NCI-H748 (cell line): ENCODE data around the gene CCNT2.
"Not testable (repeated sequence)": the region's sequence is repeated elsewhere in the genome, so short reads cannot be mapped to it uniquely, and the experiment has no call there.

Experiments used
- DNase-seq: peaks from one replicate; lab custom pipeline; 2025; ENCODE audit not compliant: unreplicated experiment; lab: John Stamatoyannopoulos, UW

The CCNT2 gene

DNA sequence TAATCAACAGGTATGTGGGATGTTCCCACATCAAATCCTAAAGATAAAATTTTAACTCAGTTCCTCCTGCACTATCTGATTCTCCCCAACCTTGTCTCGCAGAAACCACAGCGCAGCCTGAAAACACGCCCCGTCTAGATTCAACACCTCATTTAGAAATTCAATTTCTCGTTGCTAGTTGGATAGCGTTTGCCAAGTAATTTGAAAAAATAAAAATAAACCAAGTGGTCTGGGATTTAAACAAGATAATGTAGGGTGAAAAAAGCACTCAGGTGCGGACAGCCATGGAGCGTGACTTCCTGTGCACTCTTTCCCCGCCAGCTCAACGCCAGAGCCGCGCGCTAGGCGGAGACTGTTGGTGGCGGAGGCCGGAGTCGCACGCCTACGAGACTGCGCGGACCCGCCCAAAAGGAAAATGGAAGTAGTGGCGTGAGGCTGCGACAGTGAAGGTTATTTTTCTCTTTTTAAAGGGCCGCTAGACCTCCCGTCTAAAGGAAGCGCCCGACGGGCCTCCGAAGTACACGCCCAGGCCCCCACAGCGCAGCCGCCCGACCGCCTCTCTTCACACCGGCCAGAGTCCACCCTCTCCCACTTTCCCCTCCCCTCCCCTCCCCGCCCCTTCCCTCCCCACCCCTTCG lies 615 bp upstream of the CCNT2 start:
- DNase-seq = peak; percentile 97

DNA sequence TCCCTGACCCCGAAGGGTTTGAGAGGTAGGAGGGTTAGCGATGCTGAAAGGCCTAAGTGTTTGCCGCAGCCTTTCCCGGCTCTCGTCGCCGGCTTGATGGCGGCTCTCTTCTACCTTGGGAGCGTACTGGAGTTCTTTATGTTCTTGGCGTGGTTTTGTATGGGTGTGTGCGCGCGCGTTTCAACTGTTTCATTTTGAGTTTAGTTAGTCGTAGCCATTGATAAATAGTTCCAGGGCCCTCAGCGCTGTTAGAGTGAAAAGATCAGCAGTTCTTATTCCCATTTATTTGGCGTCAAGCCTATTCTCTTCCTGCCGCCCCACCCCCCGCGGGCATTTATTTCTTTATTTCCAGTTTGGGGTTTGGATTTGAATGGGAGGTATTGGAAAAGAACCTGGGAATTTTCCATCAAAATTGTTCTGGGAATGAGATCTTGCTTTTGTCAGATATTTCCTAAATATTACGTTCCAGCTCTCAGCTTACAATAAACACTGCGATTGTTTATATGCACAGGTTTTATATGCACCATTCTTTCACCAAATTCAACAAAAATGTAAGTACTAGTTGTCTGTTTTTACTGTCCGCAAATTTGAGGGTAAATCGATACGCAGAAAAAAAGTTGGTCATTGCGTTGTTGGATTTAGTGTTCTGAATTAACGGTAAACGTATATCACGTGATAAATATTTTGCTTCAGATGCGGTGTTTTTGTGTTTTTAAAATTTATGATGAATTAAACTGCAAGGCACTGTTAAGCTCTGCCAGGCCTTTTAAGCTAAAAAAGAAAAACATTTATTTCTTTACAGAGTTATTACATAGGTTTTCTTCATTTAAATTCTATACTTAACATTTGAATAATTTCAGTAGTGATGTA lies 954 bp downstream of the CCNT2 start:
- peak; percentile 50 for DNase-seq

DNA sequence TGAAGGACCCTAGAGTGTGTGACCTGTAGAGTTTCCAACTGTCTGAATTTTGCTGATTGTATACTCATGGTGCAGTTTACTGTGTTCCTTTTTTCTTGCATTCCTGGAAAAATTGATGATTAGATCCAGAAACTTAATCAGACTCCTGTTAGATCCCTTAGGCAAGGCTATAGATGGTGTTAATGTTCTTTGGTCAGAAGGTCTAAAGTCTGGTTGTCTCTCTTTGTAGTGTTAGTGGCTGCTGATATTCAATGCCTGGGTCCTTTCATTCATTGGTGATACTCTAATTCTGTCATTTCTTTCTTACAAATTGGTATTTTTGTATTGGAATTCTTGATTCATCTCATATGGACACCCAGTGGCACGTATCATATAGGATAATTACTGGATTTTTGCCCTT lies 6.3 kb downstream of the CCNT2 start:
- no peak for DNase-seq

- no peak for DNase-seq
Measured at GRCh38 chr2:134926231-134926931, 7.8 kb downstream of the CCNT2 start.

DNA sequence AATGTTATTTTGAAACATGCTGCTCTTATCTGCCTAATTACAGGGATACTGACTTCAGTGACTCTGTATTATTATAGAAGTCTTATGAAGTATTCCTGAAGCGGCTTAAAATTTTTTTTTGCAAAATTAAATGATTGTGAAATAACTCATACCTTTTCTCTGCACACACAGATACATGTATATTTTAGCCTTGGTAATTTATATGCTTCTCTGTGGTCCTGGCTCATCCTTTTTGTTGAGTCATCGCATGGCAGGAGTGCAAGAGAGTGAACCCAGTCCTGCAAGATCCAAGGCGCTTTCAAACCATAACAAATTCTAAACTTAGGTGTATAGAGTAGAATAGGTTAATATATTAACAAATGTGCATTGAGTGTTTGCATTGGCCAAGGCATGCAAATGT lies 8.6 kb downstream of the CCNT2 start:
- no peak for DNase-seq

DNA sequence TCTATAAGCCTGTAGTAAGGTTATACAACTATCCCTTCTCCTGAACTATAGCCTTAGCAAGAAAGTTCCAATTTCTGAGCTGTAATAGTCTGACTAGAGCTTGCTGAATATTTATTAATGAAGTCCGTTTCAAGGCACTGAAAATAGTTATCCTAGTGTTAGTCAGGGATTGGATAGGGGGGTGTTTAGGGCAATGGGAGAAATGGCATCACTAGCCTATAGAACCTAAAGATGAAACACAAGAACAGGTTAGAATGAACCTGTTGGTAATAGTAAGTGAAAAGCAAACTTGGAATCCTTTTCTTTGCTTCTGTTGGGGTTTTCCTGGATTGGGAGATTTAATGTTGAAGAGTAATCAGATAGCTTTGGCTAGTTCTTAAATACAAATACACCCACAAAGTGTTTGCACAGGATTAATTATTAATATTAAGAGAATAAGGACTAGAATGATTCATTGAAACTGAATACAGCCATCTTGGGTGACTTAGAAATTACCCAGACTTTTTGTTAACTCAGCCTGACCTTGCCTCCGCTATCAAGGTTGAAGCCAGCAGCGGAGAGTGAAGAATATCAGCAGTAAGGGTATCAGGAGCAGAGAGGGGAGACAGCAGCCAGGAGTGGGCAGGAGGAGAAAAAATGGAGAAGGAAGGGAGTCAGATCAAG lies 14.4 kb downstream of the CCNT2 start:
- DNase-seq = no peak

- DNase-seq = no peak
Measured at GRCh38 chr2:134933732-134934131, 15.1 kb downstream of the CCNT2 start.

- no peak for DNase-seq
Measured at GRCh38 chr2:134934150-134934549, 15.5 kb downstream of the CCNT2 start.

DNA sequence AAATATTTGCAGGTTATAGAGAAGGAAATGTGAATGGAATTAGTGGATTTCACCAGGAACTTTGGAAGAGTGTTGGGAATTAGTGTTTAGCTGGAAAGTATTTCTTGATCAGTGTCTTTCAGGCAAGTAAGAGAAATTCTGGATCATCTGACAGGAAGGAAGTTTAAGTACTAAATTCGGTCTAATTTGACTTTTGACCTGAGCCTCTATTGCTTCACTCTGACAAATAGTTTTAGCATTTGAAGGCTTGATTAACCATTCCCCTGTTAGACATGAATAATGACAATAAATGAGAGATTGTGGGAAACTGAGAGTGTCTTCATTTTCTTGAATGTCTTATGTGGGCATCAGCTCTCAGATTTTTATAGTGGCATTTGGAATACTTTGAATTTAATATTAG lies 16.0 kb downstream of the CCNT2 start:
- no peak for DNase-seq

DNA sequence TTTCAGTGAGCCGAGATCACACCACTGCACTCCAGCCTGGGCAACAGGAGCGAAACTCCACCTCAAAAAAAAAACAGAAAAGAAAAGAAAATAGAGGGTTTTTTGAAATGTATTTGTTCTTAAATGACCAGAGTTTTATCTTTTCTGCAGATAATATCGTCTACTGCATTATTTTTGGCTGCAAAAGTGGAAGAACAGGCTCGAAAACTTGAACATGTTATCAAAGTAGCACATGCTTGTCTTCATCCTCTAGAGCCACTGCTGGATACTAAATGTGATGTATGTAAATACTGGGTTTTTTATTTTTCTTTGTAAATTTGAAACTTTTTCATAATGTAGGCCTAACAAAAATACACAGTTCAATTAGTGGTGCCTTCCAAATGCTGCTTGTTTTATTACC lies 18.1 kb downstream of the CCNT2 start:
- DNase-seq = no peak

DNA sequence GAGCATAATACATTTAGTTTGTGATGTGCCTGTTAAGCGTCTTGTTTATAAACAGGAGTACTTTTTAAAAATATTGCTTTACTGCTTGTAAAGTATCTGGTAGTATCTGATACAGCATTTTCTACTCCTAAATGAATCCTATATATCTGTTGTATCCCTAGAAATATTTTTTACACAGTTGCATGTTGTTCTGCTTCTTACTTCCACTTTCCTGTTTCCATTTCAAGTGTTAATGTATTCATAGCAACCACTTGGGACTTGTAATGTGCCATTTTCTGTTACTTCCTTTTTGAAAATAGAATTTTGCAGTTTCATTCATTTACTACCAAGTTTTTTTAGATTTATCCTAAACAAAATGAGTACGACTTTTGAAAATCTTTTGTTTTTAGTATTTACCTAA lies 24.9 kb downstream of the CCNT2 start:
- no peak for DNase-seq

GRCh38 chr2:134944975-134945374 lies 26.4 kb downstream of the CCNT2 start:
- DNase-seq = no peak

DNA sequence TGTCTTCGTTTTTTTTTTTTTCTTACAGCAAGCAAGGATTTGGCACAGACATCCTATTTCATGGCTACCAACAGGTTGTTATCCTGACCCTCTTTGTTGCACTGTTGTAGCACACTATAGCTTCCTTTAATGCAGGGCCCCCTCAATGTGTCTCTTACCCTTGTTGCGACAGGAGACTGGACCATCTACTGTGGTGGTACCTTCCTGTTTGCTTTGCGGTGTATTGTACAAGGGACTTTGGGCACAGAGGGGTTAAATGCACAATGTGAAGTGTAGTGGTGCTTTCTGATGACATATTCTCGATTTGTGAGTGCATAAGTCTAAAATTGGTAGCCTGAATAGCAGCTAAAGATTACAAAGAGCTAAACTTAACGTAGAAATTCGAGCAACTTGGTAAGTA lies 27.5 kb downstream of the CCNT2 start:
- no peak for DNase-seq

- DNase-seq = no peak
Measured at GRCh38 chr2:134949981-134950708, 31.5 kb downstream of the CCNT2 start.

GRCh38 chr2:134950886-134951285 lies 32.3 kb downstream of the CCNT2 start:
- no peak for DNase-seq

- DNase-seq = no peak
Measured at GRCh38 chr2:134952608-134953007, 34.0 kb downstream of the CCNT2 start.

DNA sequence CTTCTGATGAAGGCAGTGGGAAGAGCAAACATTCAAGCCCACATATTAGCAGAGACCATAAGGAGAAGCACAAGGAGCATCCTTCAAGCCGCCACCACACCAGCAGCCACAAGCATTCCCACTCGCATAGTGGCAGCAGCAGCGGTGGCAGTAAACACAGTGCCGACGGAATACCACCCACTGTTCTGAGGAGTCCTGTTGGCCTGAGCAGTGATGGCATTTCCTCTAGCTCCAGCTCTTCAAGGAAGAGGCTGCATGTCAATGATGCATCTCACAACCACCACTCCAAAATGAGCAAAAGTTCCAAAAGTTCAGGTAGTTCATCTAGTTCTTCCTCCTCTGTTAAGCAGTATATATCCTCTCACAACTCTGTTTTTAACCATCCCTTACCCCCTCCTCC lies 35.4 kb downstream of the CCNT2 start:
- DNase-seq = no peak

DNA sequence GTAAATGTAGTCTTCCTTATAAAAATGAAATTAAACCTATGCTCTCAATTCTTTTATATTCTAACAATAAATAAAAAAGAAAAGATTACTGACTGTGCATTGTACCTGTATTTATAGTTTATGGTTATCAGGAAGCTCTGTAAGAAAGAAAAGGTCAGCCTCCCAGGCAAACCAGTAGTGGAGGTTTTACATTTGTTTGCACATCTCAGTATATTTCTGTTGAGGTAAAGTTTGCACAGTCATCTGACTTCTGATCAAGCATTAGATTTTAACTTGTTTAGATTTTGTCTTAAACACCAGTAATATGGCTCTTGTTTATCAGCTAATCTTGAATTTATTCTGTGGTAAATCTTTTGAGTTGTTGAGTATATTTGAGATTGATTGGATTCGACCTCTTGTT lies 37.1 kb downstream of the CCNT2 start:
- DNase-seq = no peak

- no peak for DNase-seq
Measured at GRCh38 chr2:134957477-134957876, 38.9 kb downstream of the CCNT2 start.

DNA sequence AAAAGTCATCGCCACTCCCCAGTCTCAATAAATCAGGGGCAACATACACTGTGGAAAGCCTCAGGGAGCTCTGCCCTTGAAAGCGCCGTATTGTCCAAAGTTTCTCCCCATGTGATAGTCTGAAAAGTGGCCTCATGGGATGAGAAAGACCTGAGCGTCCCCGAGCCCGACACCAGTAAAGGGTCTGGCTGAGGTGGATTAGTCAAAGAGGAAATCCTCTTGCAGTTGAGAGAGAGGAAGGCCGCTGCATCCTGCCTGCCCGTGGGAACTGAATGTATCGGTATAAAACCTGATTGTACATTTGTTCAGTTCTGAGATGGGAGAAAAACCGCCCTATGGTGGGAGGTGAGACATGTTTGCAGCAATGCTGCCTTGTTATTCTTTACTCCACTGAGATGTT lies 48.5 kb downstream of the CCNT2 start:
- not testable (repeated sequence) for DNase-seq
